HL-60/S4 (cell line): Measurements from ENCODE around the gene CCDC188.

Experiments
- in situ Hi-C: fragments of 300-500 bp; cut with MboI; formaldehyde crosslinking; loops from 2 replicates; pipeline ENCODE4 v1.14.3; 2022; ENCODE audit warnings: low sequenced_read_pairs

The CCDC188 gene

DNA sequence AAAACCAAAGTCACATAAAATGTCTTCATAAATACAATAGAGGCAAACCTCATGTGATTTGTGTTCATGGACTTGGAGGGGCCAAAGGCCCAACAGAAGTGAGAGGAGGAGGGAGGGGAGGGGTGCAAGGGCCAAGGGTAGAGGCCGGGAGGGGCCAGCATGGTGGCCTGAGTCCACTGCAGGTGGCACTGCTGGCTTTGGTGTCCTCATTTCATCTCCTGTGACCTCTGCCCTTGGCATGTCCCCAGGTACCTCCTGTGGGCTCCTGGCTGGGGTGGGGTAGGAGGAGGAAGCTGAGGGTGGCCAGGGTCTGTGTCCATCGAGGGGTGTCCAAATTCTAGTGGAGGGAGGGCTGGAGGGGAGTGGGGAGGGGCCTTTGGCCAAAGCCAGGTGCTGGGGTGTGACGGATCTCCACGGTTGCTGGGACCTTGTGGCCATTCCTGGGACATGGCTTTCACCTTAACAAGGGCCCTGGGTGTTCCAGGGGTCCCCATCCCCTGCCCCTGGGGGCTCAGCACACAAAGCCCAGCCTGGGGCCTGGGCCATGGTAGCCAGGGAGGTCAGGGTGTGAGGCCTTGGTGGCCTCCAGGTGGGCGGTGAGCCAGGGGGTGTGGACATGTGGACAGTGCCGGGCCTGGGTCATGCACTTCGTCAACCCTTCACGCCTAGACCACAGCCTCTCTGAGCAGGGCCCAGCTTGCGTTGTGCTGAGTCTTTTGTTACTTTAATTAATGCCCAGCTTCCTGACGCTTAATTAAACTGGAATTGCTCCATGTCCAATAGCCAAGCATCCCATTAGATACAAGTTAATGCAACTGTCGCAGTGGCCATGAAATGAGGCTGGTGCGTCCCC lies 20.7 kb upstream of the CCDC188 start:
- in situ Hi-C loops: no loop called here

DNA sequence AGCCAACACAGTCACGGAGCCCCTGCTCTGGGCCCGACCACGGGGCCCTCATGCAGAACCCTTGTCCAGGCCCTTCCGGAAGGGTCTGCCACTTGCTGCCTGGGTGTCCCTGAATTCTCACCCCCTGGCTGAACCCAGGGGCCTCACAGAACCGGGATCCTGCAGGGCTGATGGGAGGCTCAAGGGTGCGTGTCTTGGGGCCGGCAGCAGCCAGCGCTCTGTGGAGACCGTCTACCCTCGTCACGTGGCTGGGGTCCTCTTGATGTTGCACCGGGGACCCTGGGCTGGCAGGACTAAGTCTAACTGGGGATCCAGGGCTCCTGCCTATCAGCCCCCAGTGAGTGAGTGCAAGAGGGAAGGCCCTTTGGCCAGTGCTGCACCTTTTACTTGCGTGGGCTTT lies 19.3 kb upstream of the CCDC188 start:
- in situ Hi-C loops: no loop called here

- in situ Hi-C loops: no loop called here
Observed at GRCh38 chr22:20169253-20169822, 18.5 kb upstream of the CCDC188 start.

DNA sequence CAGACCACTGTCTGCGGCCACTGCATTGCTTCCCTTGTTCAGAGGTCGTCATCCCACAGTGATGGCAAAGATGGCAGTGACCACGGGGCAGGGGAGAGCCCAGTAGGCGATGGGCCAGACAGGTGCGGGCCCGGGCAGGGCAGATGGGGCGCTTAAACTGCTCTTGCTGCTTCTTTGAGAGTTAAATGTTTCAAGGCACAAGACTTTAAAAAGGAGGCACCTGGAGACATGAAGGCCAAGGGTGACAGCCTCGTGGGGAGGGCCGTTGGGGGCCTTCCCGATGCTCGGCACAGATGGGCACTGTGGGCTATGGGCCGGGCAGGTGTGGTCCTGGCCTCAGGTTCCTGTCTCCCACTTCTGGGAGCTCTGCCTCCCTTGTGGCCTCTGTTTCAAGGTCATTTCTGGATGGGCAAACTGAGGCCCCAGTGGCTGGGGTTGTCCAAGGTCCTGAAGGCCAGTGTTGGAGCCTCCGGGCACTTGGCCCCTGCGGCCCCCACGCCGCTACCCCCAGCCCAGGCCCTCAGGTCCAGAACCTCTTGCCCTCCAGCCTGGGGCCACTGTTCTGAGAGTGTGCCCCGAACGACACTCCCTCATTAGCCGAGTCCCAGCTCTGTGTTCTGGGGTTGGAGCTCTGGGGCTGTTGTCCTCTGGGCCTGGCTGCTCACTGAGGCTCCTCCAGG lies 16.9 kb upstream of the CCDC188 start:
- in situ Hi-C loops: no loop called here

GRCh38 chr22:20166703-20167102 lies 15.8 kb upstream of the CCDC188 start:
- in situ Hi-C loops: no loop called here

DNA sequence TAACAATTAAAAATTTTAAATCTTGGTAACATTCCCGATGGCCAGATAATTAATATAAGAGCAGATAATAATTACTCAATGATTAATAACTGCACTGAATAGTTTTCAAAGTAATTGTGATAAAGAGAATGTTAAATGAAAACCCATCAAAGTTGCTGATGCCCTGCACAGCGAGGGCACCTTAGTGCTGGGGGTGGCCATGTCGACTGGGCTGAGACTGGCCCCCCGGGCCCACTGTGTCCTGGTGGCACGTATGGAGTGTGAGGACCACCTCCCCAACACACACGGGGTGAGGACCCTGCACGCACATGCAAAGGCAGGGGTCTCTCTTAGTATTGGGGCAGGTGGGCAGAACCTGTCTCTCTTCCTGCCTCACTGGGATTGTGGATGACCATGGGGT lies 15.1 kb upstream of the CCDC188 start:
- in situ Hi-C loops: no loop called here

DNA sequence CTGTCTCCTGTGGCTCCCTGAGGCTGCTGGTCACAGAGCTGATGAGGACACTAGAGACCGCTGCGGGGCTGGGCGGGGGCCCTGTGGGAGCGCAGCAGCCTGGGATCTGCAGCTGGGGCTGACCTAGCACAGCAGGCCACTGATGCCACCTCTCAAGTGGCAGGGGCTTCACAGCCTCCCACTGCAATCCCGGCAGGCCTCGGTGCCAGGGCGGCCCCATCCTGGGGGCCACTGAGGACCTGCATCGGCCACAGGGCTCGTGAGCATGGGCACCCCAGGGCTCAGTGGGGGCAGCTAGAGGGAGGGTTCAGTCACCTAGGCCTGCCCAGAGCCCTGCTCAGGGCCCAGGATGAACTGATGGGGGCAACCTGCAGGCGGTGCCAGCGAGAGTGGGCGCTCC lies 14.6 kb upstream of the CCDC188 start:
- in situ Hi-C loops: no loop called here

DNA sequence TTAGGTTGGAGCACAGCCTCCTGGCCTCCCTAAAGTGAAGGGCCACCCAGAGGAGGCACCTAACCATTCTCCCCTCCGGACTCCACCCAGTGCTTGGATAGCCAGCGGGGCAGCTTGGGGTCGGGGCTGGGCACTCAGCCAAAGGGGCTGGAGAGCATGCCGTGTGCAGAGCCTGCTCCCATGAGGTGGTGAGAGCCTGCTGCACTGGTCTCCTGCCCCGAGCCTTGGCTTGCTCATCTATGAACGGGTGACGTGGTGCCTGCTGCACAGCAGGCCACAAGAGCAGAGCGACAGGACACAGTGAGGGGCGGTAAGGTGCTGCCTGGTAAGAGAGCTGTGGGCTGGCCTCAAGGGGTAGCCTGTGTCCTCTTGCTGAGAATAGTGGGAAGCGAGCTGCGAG lies 14.0 kb upstream of the CCDC188 start:
- in situ Hi-C loops: no loop called here

GRCh38 chr22:20160041-20160440 lies 9.2 kb upstream of the CCDC188 start:
- in situ Hi-C loops: no loop called here

DNA sequence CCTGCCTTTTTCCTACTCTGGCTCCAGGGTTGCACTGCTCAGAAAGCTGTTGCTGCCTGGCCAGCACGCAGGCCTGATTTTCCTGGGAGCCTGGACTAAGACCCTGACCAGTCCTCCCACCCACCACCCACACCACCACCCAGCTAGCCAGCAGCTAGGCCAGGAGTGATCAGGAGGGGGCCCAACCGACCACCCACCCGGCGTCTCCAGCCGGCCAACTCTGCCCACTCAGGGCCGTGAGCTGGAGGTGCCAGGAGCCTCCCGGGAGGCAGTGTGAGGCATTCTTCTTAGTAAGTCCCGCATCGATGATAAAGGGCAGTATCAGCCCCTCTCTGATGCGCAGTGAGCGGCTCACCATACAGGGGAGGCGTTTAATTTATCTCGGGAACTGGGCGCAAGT lies 8.7 kb upstream of the CCDC188 start:
- in situ Hi-C loops: loop anchor here (10.0 kb wide), 2 partner anchors 115 to 305 kb away; no protein-coding TSS in a partner anchor

GRCh38 chr22:20159076-20159475 lies 8.2 kb upstream of the CCDC188 start:
- in situ Hi-C loops: loop anchor here (10.0 kb wide), 2 partner anchors 116 to 306 kb away; no protein-coding TSS in a partner anchor

DNA sequence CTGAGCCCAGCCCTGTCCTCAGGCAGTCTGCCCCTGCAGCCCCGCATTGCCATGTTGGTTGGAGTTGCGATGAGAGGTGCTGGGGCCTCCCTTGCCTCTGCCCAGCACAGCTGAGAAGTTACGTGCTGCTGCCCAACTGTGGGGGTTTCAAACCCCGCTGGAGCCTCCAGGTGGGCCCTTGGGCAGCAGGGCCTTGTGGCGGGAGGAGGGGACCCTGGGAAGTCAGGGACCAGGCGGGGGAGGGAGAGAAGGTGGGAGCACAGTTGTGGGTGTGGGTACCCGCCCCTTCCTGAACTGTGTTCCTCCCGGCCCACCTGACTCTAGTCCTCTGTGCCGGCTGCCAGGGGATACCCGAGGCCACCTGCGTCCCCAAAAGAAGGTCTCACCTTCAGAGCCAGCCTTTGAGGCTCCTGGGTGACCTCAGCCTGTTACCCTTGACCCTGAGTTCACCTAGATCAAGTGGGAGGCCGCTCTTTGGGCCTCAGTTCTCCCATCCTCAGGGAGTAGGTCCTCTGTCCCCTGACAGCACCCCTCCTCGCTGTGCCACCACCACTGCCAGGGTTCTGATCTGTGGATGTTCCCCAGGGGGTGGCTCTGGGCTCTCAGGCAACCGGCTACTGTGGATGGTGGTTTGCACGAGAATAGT lies 7.7 kb upstream of the CCDC188 start:
- in situ Hi-C loops: loop anchor here (10.0 kb wide), 2 partner anchors 116 to 306 kb away; no protein-coding TSS in a partner anchor

GRCh38 chr22:20157430-20158183 lies 6.8 kb upstream of the CCDC188 start:
- in situ Hi-C loops: loop anchor here (10.0 kb wide), 2 partner anchors 117 to 307 kb away; no protein-coding TSS in a partner anchor

DNA sequence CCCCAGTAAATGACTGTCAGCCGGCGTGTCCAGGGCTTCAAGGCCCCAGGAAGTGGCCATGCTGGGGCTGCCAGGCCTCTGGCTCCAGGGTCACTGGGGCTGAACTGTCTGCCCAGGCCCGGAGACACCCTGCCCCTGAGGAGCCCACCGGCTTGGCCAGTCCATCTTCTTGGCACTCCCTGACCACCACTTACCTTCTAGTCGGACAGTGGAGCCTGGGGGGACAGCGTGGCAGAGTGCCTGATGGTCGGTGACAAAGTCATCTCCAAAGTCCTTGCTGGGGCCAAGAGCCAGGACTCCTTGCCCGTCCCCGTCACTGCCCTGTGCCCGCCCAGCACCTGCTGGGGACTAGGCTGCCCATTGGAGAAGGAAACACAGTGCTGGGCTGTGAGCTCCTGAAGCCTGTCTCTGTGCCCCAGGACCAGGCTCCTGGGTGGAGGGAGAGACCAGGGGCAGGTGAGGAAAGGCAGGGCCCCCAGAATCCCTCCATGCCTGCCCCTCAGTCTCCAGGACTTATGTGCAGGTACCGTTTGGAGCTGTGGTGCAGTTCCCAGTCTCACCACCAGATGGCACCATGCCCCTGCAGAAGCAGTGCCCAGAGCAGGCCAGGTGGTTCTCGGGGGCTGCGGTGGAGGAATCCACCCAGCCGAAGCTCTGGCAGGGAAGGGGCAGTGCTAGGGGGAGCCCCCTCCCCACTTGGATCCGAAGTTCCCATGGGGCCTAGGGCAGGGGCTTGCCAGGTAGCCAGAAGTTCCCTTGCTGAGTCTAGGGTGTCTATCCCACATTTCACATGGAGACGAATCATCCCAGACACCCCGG lies 6.0 kb upstream of the CCDC188 start:
- in situ Hi-C loops: loop anchor here (10.0 kb wide), 2 partner anchors 118 to 308 kb away; no protein-coding TSS in a partner anchor

- in situ Hi-C loops: loop anchor here (10.0 kb wide), 2 partner anchors 119 to 309 kb away; no protein-coding TSS in a partner anchor
Observed at GRCh38 chr22:20156042-20156389, 5.2 kb upstream of the CCDC188 start.

- in situ Hi-C loops: loop anchor here (10.0 kb wide), 2 partner anchors 119 to 309 kb away; no protein-coding TSS in a partner anchor
Observed at GRCh38 chr22:20155330-20156041, 4.6 kb upstream of the CCDC188 start.

DNA sequence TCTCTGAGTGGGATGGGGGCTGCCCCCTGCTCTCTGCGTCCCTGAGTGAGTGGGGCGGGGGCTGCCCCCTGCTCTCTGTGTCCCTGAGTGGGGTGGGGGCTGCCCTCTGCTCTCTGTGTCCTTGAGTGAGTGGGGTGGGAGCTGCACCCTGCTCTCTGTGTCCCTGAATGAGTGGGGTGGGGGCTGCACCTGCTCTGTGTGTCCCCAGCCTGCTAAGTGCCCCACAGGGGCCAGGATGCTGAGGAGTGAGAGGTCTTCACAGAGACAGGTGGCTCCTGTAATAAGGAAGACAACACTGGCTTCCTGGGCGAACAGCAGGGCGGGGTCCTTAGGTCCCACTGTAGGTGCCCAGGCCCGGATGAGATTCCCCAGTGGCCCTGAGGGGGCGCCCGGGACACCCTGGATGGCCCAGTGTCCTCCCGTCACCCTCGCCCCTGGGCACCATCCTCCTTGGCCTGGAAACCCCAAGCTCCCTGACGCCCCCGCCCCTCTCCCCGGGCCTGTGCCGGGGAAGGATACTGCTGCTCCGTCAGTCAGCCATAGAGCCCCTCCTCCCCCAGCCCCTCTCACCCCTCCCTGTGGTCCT lies 3.8 kb upstream of the CCDC188 start:
- in situ Hi-C loops: loop anchor here (10.0 kb wide), 2 partner anchors 120 to 310 kb away; no protein-coding TSS in a partner anchor

DNA sequence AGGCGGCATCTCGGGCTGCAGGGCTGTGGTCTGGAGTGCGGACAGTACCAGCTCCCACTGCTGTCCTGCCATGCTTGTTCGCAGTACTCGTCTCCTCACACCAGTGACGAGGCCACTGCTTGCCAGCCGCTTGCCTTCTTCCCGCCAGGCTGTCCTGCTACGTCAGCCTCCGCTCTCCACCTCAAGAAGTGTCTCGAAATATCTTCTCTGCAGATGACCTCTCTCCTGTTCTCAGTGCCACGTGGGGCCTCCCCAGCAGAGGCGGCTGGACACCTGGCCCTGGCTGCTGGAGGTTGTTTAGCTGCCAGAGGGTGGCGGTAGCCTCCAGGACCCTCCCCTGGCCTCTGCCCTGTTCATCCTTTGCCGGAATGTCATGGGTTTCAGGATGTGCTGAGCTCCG lies 3.1 kb upstream of the CCDC188 start:
- in situ Hi-C loops: loop anchor here (10.0 kb wide), 2 partner anchors 121 to 311 kb away; no protein-coding TSS in a partner anchor
